Transverse colon (tissue), 4 donors: Measurements from ENCODE around the gene NRF1. TPM values are rescaled to one million over a fixed set of nuclear protein-coding genes. Genes with fewer than 3 reads are reported as not detected.
A peak's percentile ranks its signal among the peaks of the same experiment; 100 is the strongest.

Source experiments
- DNase-seq: peaks from one replicate; pipeline ENCODE4 v3.0.0-alpha.2; 2019
- H3K27ac ChIP-seq, 4 donors: fragments of 200-600 bp; sonication (generic); 2 replicates each; pipeline ENCODE4 v1.5.1; 2016 to 2018; ENCODE audit warnings: inconsistent platforms in 4 of 4
- H3K27me3 ChIP-seq: fragments of 200-600 bp; sonication (generic); 2 replicates; pipeline ENCODE4 v1.5.1; 2017; ENCODE audit warnings: inconsistent platforms
- H3K36me3 ChIP-seq, 4 donors: fragments of 200-600 bp; sonication (generic); 2 replicates each; pipeline ENCODE4 v1.5.1; 2017 to 2019; ENCODE audit warnings: inconsistent platforms in 4 of 4
- H3K4me1 ChIP-seq, 4 donors: fragments of 200-600 bp; sonication (generic); 2 replicates each; pipeline ENCODE4 v1.5.1; 2017 to 2020; ENCODE audit warnings: inconsistent platforms in 4 of 4
- H3K4me3 ChIP-seq, 4 donors: fragments of 200-600 bp; sonication (generic); 1 replicate in 1 of 4; 2 replicates in 3 of 4; pipeline versions ENCODE4 v1.5.1 to v1.6.1; 2017 to 2019; ENCODE audit warnings: inconsistent platforms in 4 of 4
- H3K9me3 ChIP-seq, 2 donors: fragments of 200-600 bp; sonication (generic); 2 replicates each; pipeline ENCODE4 v1.5.1; 2017 to 2019; ENCODE audit warnings: inconsistent platforms in 2 of 2
- CTCF ChIP-seq, 5 experiments: fragments of 200-600 bp in 3 of 5; fragments of 450-650 bp in 2 of 5; sonication (generic) in 3 of 5; IDR thresholded peaks; 1 replicate in 2 of 5; 2 replicates in 3 of 5; pipeline ENCODE4 v1.5.1; 2016 to 2017; ENCODE audit warnings: antibody characterized with exemption in 5 of 5, inconsistent platforms in 3 of 5, mild to moderate bottlenecking in 2 of 5, moderate library complexity in 1 of 5
- EP300 ChIP-seq: sonication (generic); formaldehyde crosslinking; IDR thresholded peaks from one replicate; pipeline ENCODE4 v1.6.1; 2017; ENCODE audit warnings: antibody characterized with exemption, low read depth
- POLR2A ChIP-seq: fragments of 450-650 bp; IDR thresholded peaks from one replicate; pipeline ENCODE4 v1.6.1; 2016; ENCODE audit warnings: antibody characterized with exemption, mild to moderate bottlenecking, moderate library complexity
- POLR2AphosphoS5 ChIP-seq, 3 donors: sonication (generic); formaldehyde crosslinking; IDR thresholded peaks; one replicate each; pipeline ENCODE4 v1.6.1; 2016; ENCODE audit warnings: antibody characterized with exemption in 3 of 3
- WGBS, 2 donors: methylation state at CpG; one replicate each; pipeline ENCODE4 v1.1.5; 2018; ENCODE audit warnings: low coverage in 1 of 2; 5-methylcytosine and 5-hydroxymethylcytosine counted together
- in situ Hi-C, 4 donors: fragments of 200-750 bp; cut with MboI; loops; one replicate each; pipeline versions ENCODE4 v1.15.0 to v1.15.1; 2017; ENCODE audit warnings: low sequenced_read_pairs in 3 of 4, low pct_ligation_motif_present in 1 of 4, low pct_unique_long_range_greater_than_20kb in 1 of 4
- intact Hi-C: fragments of 100-400 bp; cut with DNase I; formaldehyde crosslinking; loops from one replicate; pipeline ENCODE4 v1.15.1; 2023; ENCODE audit warnings: low total_unique reads
- total RNA-seq, 4 donors: library from RNA; depleted of rRNA; stranded (reverse); fragments of >200 nt; gene quantifications; one replicate each; pipeline ENCODE4 v1.1.0, GENCODE V29; 2016

NRF1 gene
- total RNA-seq, 4 donors from 2014 or later = 11.6 to 21.5 (median 15.3) TPM

GRCh38 chr7:129609666-129610065 is 1.9 kb upstream of the NRF1 start:
- in situ Hi-C loops = no loop called here
- no peak overlapping the region for H3K4me3 ChIP-seq
- H3K27ac ChIP-seq = no peak overlapping the region
- no peak for TF ChIP-seq POLR2AphosphoS5 (IDR thresholded peaks at IDR 0.05)
- no peak for TF ChIP-seq POLR2A
- no peak for TF ChIP-seq EP300
- no peak for TF ChIP-seq CTCF (IDR thresholded peaks at IDR 0.05)
- 80 to 100% methylated on average over 2 of the region's 2 CpGs for WGBS, 2 donors
- peaks cover 4 to 34% (median 27%) of the 10 kb centered on the region in 4 donors for H3K4me1 ChIP-seq
- intact Hi-C loops = no loop called here
- DNase-seq = no peak
- H3K27me3 ChIP-seq = no peaks in the 10 kb centered on the region
- no peaks in the 10 kb centered on the region for H3K9me3 ChIP-seq
- no peaks in the 10 kb centered on the region for H3K36me3 ChIP-seq

GRCh38 chr7:129610709-129611245 is 743 bp upstream of the NRF1 start:
- 0 to 7% methylated on average over 5 to 17 of the region's 17 CpGs for WGBS, 2 donors
- H3K4me1 ChIP-seq = peaks cover 5 to 45% (median 35%) of the 10 kb centered on the region in 4 donors
- in situ Hi-C loops = no loop called here

GRCh38 chr7:129612112-129613015 is 844 bp downstream of the NRF1 start:
- 0% methylated on average over 59 of the region's 64 CpGs; no CpG with 5 or more reads in 1 of the 2 donors for WGBS, 2 donors
- Histone ChIP-seq H3K4me1 (peaks cover 7 to 61% (median 37%) of the 10 kb centered on the region in 4 donors), H3K27me3 (no peaks in the 10 kb centered on the region), H3K9me3 (no peaks in the 10 kb centered on the region), H3K27ac (peak overlapping the region; percentile 90 to 98 (median 95)), H3K4me3 (peak overlapping the region; percentile 66 to 92 (median 66)), H3K36me3 (no peaks in the 10 kb centered on the region)
- peak; percentile 41 to 55 (median 46) for TF ChIP-seq CTCF (IDR thresholded peaks at IDR 0.05)
- TF ChIP-seq POLR2AphosphoS5 (IDR thresholded peaks at IDR 0.05) = no peak
- TF ChIP-seq EP300 = no peak
- no peak for TF ChIP-seq POLR2A
- in situ Hi-C loops (no loop called here), intact Hi-C loops (no loop called here)
- DNase-seq = peak; percentile 49

More at GRCh38 chr7:129610709-129611245, 743 bp upstream of the NRF1 start:
- TF ChIP-seq EP300 (no peak), CTCF (IDR thresholded peaks at IDR 0.05) (no peak), POLR2AphosphoS5 (IDR thresholded peaks at IDR 0.05) (no peak), POLR2A (no peak)
- peak overlapping the region; percentile 66 to 92 (median 74) for H3K4me3 ChIP-seq
- H3K9me3 ChIP-seq = no peaks in the 10 kb centered on the region
- H3K27ac ChIP-seq = peak overlapping the region; percentile 90 to 98 (median 95)
- H3K36me3 ChIP-seq = no peaks in the 10 kb centered on the region
- intact Hi-C loops = no loop called here
- no peak for DNase-seq
- H3K27me3 ChIP-seq = no peaks in the 10 kb centered on the region

- TF ChIP-seq CTCF (IDR thresholded peaks at IDR 0.05) (no peak), POLR2AphosphoS5 (IDR thresholded peaks at IDR 0.05) (no peak), POLR2A (no peak), EP300 (no peak)
- Histone ChIP-seq H3K36me3 (no peaks in the 10 kb centered on the region), H3K27me3 (no peaks in the 10 kb centered on the region), H3K9me3 (no peaks in the 10 kb centered on the region), H3K4me1 (peaks cover 7 to 67% (median 41%) of the 10 kb centered on the region in 4 donors), H3K27ac (peak overlapping the region; percentile 90 to 98 (median 95)), H3K4me3 (peak overlapping the region; percentile 66 to 92 (median 66))
- WGBS, 2 donors = 16 to 33% methylated on average over 3 to 5 of the region's 5 CpGs
- intact Hi-C loops (no loop called here), in situ Hi-C loops (no loop called here)
- DNase-seq = no peak
Observed at GRCh38 chr7:129613016-129613337, 1.5 kb downstream of the NRF1 start.
